ENCODE measurements around the gene FAM25G. TPM values are rescaled to one million over a fixed set of nuclear protein-coding genes. Genes with fewer than 3 reads are reported as not detected.
"Not testable (repeated sequence)": the region's sequence is repeated elsewhere in the genome, so short reads cannot be mapped to it uniquely, and the experiment has no call there.

FAM25G gene
- total and polyA plus RNA-seq, 2 donors from 2014 or later = not detected

DNA sequence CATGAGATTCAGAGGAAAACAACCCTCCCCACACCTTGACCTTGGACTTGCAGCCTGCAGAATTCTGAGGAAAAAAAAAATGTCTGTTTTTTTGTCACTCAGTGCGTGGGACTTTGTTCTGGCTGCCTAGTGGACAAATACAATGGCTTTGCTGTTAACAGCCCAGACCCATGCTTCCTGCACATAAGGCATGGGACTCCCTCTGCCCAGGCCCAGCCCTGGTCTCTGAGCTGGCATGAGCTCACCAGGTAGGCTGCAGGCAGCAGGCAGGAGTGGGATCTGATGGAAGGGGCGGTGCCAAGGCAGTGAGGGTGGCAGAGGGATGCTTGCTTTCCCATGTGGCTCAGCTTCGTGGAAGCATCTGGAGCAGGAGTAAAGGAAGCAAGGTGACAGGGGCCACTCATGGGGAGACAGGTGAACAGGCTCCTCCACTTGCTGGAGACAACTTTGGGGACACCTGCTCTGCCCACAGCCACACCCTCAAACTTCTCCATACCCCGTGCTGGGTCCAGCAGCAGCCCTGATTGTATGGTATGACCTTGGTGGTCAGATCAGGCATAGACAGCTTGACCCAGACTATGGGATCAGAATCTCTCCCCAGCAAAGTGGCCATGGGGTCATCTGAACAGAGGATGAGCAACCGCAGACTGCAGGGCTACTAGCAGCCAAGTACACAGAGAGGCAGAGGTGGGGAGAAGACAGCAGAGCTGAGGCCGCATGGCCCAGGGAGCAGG lies 34.5 kb downstream of the FAM25G start:
- Histone ChIP-seq H3K27ac (ENCODE audit: low read depth in 2 of 2, low read length in 2 of 2) (no peak overlapping the region), H3K4me3 (ENCODE audit: low read length in 3 of 3) (no peak overlapping the region), H3K9me3 (ENCODE audit: control insufficient read depth in 2 of 3, insufficient read depth in 1 of 3, low read length in 3 of 3) (no peaks in the 10 kb centered on the region), H3K36me3 (ENCODE audit: control insufficient read depth in 2 of 3, insufficient read depth in 3 of 3, low read length in 3 of 3) (no peaks in the 10 kb centered on the region), H3K9ac (ENCODE audit: low read length in 3 of 3) (no peak overlapping the region), H3K4me1 (ENCODE audit: control insufficient read depth in 2 of 3, insufficient read depth in 2 of 3, low read depth in 1 of 3, low read length in 3 of 3) (peaks cover 0 to 2% (median 0%) of the 10 kb centered on the region in 3 donors), H3K27me3 (ENCODE audit: control insufficient read depth, insufficient read depth, low read length) (no peaks in the 10 kb centered on the region)
- TF ChIP-seq, protein P1, sequence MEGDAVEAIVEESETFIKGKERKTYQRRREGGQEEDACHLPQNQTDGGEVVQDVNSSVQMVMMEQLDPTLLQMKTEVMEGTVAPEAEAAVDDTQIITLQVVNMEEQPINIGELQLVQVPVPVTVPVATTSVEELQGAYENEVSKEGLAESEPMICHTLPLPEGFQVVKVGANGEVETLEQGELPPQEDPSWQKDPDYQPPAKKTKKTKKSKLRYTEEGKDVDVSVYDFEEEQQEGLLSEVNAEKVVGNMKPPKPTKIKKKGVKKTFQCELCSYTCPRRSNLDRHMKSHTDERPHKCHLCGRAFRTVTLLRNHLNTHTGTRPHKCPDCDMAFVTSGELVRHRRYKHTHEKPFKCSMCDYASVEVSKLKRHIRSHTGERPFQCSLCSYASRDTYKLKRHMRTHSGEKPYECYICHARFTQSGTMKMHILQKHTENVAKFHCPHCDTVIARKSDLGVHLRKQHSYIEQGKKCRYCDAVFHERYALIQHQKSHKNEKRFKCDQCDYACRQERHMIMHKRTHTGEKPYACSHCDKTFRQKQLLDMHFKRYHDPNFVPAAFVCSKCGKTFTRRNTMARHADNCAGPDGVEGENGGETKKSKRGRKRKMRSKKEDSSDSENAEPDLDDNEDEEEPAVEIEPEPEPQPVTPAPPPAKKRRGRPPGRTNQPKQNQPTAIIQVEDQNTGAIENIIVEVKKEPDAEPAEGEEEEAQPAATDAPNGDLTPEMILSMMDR (IDR thresholded peaks at IDR 0.05; ENCODE audit: borderline replicate concordance, extremely low read depth, insufficient read depth) = no peak
- DNase-seq (peak in 2 of 5 donors; percentile 39 to 42), FAIRE-seq (no peak)
- intact Hi-C loops (cut with DNase I) = no loop called here

DNA sequence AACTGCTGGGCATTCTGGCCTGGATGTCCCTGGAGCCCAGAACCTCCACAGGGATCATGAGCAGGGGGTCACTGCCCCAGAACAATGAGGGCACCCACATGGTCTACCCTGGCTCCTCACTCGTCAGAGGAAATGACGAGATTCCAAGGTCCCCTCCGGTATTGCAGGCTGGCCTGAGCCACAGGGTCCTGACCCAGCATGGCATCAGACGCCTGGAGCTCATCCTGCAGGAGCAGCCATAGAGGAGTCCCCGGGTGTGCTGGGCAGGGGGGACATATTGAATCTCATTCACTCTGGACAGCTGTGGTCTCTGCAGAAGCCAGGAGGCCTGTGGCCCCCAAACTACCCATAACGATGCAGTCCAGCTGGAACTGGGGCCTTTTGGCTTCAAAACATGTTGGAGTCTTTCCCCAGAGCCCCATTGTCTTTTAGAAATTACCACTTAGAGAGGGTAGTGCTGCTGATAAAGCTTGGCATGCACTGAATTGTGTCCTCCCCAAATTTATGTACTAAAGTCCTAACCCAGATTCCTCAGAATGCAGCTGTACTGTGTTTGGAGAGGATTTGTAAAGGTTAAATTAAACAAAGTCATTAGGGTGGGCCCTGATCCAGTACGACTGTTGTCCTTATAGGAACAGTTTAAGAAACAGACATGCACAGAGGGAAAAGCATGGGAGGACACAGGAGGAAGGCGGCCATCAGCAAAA lies 35.3 kb downstream of the FAM25G start:
- intact Hi-C loops (cut with DNase I) = no loop called here
- Histone ChIP-seq H3K4me1 (ENCODE audit: control insufficient read depth in 2 of 3, insufficient read depth in 2 of 3, low read depth in 1 of 3, low read length in 3 of 3) (peaks cover 0 to 2% (median 0%) of the 10 kb centered on the region in 3 donors), H3K27ac (ENCODE audit: low read depth in 2 of 2, low read length in 2 of 2) (no peak overlapping the region), H3K36me3 (ENCODE audit: control insufficient read depth in 2 of 3, insufficient read depth in 3 of 3, low read length in 3 of 3) (no peaks in the 10 kb centered on the region), H3K9me3 (ENCODE audit: control insufficient read depth in 2 of 3, insufficient read depth in 1 of 3, low read length in 3 of 3) (no peaks in the 10 kb centered on the region), H3K27me3 (ENCODE audit: control insufficient read depth, insufficient read depth, low read length) (no peaks in the 10 kb centered on the region), H3K4me3 (ENCODE audit: low read length in 3 of 3) (no peak overlapping the region), H3K9ac (ENCODE audit: low read length in 3 of 3) (no peak overlapping the region)
- FAIRE-seq (no peak), DNase-seq (peak in 4 of 5 donors; percentile 20 to 59 (median 40))
- TF ChIP-seq, protein P1 (IDR thresholded peaks at IDR 0.05; ENCODE audit: borderline replicate concordance, extremely low read depth, insufficient read depth) = no peak

DNA sequence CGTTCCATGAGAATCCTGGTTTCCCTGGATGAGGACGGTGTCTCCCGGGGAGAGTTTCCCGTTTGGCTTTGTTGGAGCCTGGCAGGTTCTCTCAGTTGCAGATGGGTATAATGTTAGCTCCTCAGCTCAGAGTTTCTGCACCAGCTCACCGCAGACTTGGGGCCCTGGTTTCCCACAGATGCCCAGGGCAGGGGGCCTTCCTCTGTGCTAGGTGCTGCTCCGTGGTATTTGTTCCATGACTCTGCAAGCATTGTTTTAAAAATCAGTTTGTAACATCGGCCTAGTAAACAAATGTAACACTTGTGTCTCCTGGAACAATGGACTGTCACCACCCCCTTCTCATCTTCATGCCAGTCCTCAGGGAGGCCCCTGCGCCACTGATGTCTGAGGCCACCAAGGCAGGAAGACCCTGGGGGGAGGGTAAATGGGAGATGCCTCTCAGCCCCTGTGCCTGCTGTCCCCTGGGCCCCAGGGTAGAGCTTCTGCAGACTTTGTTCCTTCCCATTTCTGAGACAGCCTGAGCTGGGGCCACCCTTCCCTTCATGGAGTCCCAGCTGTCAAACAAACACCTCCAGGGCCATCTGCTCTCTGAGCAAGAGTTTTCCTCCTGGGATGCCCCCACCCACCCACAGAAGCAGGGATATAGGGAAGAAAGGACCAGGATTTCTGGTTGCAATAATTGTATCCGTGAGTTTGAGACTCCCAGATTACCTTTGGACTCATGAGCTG lies 36.0 kb downstream of the FAM25G start:
- DNase-seq = peak in 2 of 5 donors; percentile 22 to 37
- H3K9me3 ChIP-seq (ENCODE audit: control insufficient read depth in 2 of 3, insufficient read depth in 1 of 3, low read length in 3 of 3); intact Hi-C loops (cut with DNase I); FAIRE-seq; H3K27me3 ChIP-seq (ENCODE audit: control insufficient read depth, insufficient read depth, low read length); H3K4me1 ChIP-seq (ENCODE audit: control insufficient read depth in 2 of 3, insufficient read depth in 2 of 3, low read depth in 1 of 3, low read length in 3 of 3); H3K27ac ChIP-seq (ENCODE audit: low read depth in 2 of 2, low read length in 2 of 2); H3K9ac ChIP-seq (ENCODE audit: low read length in 3 of 3); H3K36me3 ChIP-seq (ENCODE audit: control insufficient read depth in 2 of 3, insufficient read depth in 3 of 3, low read length in 3 of 3); H3K4me3 ChIP-seq (ENCODE audit: low read length in 3 of 3): not testable (repeated sequence)

DNA sequence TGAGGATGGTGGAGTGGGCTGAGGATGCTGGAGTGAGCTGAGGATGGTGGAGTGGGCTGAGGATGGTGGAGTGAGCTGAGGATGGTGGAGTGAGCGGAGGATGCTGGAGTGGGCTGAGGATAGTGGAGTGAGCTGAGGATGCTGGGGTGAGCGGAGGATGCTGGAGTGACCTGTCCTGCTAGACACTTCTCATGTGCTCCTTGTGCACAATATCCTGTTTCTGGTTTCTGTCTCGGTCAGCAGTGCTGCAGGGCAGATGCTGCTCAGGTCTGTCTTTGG lies 36.8 kb downstream of the FAM25G start:
- intact Hi-C loops (cut with DNase I) = no loop called here
- peak in 1 of 5 donors; percentile 7 for DNase-seq
- TF ChIP-seq, protein P1 (IDR thresholded peaks at IDR 0.05; ENCODE audit: borderline replicate concordance, extremely low read depth, insufficient read depth) = no peak

More for the DNA sequence above, 36.8 kb downstream of the FAM25G start:
- no peak overlapping the region for H3K4me3 ChIP-seq (ENCODE audit: low read length in 3 of 3)
- no peak overlapping the region for H3K9ac ChIP-seq (ENCODE audit: low read length in 3 of 3)
- no peak for FAIRE-seq
- H3K36me3 ChIP-seq (ENCODE audit: control insufficient read depth in 2 of 3, insufficient read depth in 3 of 3, low read length in 3 of 3) = no peaks in the 10 kb centered on the region
- no peak overlapping the region for H3K27ac ChIP-seq (ENCODE audit: low read depth in 2 of 2, low read length in 2 of 2)
- H3K9me3 ChIP-seq (ENCODE audit: control insufficient read depth in 2 of 3, insufficient read depth in 1 of 3, low read length in 3 of 3) = no peaks in the 10 kb centered on the region
- H3K27me3 ChIP-seq (ENCODE audit: control insufficient read depth, insufficient read depth, low read length) = no peaks in the 10 kb centered on the region
- H3K4me1 ChIP-seq (ENCODE audit: control insufficient read depth in 2 of 3, insufficient read depth in 2 of 3, low read depth in 1 of 3, low read length in 3 of 3) = peaks cover 0 to 2% (median 0%) of the 10 kb centered on the region in 3 donors

All from kidney (tissue), 14 donors.